ENCODE data around the gene PLCB1.

DNA sequence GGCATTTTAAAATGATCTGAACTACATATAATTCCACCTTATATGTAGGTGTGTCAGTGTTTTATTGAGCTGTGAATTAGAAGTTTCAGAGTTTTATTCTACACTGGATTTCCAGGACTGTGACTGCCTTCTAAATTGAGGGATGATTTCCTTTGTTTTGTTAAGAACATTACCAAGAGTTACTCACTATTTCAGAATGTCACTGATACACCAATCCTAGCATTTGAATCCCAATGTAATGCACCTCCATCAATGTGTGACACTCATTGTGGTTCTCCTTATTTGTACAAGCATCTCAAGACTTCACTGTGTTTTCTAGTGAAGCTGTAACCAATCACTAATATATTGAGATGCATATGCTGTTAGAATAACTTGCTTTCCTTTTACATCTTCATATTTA is 86.8 kb downstream of the PLCB1 start:
- TF ChIP-seq CTCF (conservative IDR thresholded peaks at IDR 0.05 in 1 of 2, IDR thresholded peaks at IDR 0.05 in 1 of 2; ENCODE audit: extremely low read depth in 1 of 2, insufficient read depth in 1 of 2, low read depth in 1 of 2, low read length in 2 of 2) (no peak), EZH2 (IDR thresholded peaks at IDR 0.05; ENCODE audit: borderline replicate concordance, low read length) (no peak)
